CD14-positive monocyte (primary cell): ENCODE measurements around the gene KYNU. TPM values are rescaled to one million over a fixed set of nuclear protein-coding genes. Genes with fewer than 3 reads are reported as not detected.

Source experiments
- DNase-seq, 3 donors: peaks; one replicate each; pipeline ENCODE4 v3.0.0-alpha.2; 2011 to 2022
- H2AFZ ChIP-seq: 2 replicates; pipeline ENCODE4 v1.6.0; 2012; ENCODE audit warnings: mild to moderate bottlenecking, low read depth, low read length, inconsistent platforms; ENCODE audit not compliant: insufficient read depth, poor library complexity, severe bottlenecking
- H3K27ac ChIP-seq, 2 donors: 1 replicate in 1 of 2; 2 replicates in 1 of 2; pipeline ENCODE4 v1.5.1; 2012 to 2013; ENCODE audit warnings: low read length in 2 of 2, control low read depth in 1 of 2, inconsistent platforms in 1 of 2, low read depth in 1 of 2, mild to moderate bottlenecking in 1 of 2
- H3K27me3 ChIP-seq, 2 donors: one replicate each; pipeline versions ENCODE4 v1.6.0 to v1.6.1; 2011 to 2013; ENCODE audit warnings: low read length in 2 of 2; ENCODE audit not compliant: control insufficient read depth in 2 of 2, insufficient read depth in 2 of 2
- H3K36me3 ChIP-seq, 2 donors: replicated peaks in 1 of 2; 1 replicate in 1 of 2; 2 replicates in 1 of 2; pipeline versions ENCODE4 v1.5.1 to v1.6.1; 2012 to 2013; ENCODE audit warnings: low read length in 2 of 2, control low read depth in 1 of 2, inconsistent platforms in 1 of 2, mild to moderate bottlenecking in 1 of 2; ENCODE audit not compliant: insufficient read depth in 2 of 2, control insufficient read depth in 1 of 2
- H3K4me1 ChIP-seq, 2 donors: 1 replicate in 1 of 2; 2 replicates in 1 of 2; pipeline versions ENCODE4 v1.5.1 to v1.6.1; 2012 to 2013; ENCODE audit warnings: low read length in 2 of 2, control low read depth in 1 of 2, inconsistent platforms in 1 of 2, mild to moderate bottlenecking in 1 of 2, moderate library complexity in 1 of 2; ENCODE audit not compliant: insufficient read depth in 2 of 2, control insufficient read depth in 1 of 2
- H3K4me2 ChIP-seq: replicated peaks from 2 replicates; pipeline ENCODE3; 2012; ENCODE audit warnings: low read length, moderate library complexity, mild to moderate bottlenecking; ENCODE audit not compliant: poor library complexity, severe bottlenecking; ENCODE audit errors: extremely low read depth
- H3K4me3 ChIP-seq, 3 experiments: fragments of 200-600 bp in 1 of 3; sonication (generic) in 1 of 3; replicated peaks in 1 of 3; 1 replicate in 2 of 3; 2 replicates in 1 of 3; pipeline ENCODE4 v1.5.1; 2011 to 2013; ENCODE audit warnings: low read length in 3 of 3, mild to moderate bottlenecking in 3 of 3, control low read depth in 2 of 3, low read depth in 2 of 3, inconsistent platforms in 1 of 3, moderate library complexity in 1 of 3
- H3K79me2 ChIP-seq: 2 replicates; pipeline ENCODE4 v1.6.0; 2012; ENCODE audit warnings: mild to moderate bottlenecking, control low read depth, inconsistent platforms, low read length, moderate library complexity; ENCODE audit not compliant: insufficient read depth
- H3K9ac ChIP-seq: 2 replicates; pipeline ENCODE4 v1.6.0; 2017; ENCODE audit warnings: low read length, mild to moderate bottlenecking; ENCODE audit not compliant: insufficient read depth, poor library complexity, severe bottlenecking
- H3K9me3 ChIP-seq, 2 donors: replicated peaks in 1 of 2; 1 replicate in 1 of 2; 2 replicates in 1 of 2; pipeline versions ENCODE4 v1.5.1 to v1.6.1; 2012 to 2013; ENCODE audit warnings: low read length in 2 of 2, control low read depth in 1 of 2; ENCODE audit not compliant: control insufficient read depth in 1 of 2, insufficient read depth in 1 of 2
- H4K20me1 ChIP-seq: 2 replicates; pipeline ENCODE4 v1.6.0; 2012; ENCODE audit warnings: mild to moderate bottlenecking, low read length, control low read depth, moderate library complexity; ENCODE audit not compliant: insufficient read depth
- H3K27ac Mint-ChIP-seq, 7 donors: one replicate each; pipeline ENCODE4 v1.8.0; 2020; ENCODE audit warnings: mild to moderate bottlenecking in 7 of 7, mixed read lengths in 7 of 7, moderate library complexity in 6 of 7, inconsistent platforms in 2 of 7
- H3K27me3 Mint-ChIP-seq, 3 donors: one replicate each; pipeline ENCODE4 v1.8.0; 2021 to 2022; ENCODE audit warnings: low read depth in 3 of 3, mild to moderate bottlenecking in 3 of 3, mixed read lengths in 3 of 3, moderate library complexity in 3 of 3, inconsistent platforms in 1 of 3
- H3K36me3 Mint-ChIP-seq, 2 donors: one replicate each; pipeline ENCODE4 v1.8.0; 2020; ENCODE audit warnings: mixed read lengths in 2 of 2, inconsistent platforms in 1 of 2, mild to moderate bottlenecking in 1 of 2
- H3K4me1 Mint-ChIP-seq: one replicate; pipeline ENCODE4 v1.8.0; 2020; ENCODE audit warnings: mild to moderate bottlenecking, mixed read lengths
- H3K4me3 Mint-ChIP-seq, 2 donors: one replicate each; pipeline ENCODE4 v1.8.0; 2020; ENCODE audit warnings: mild to moderate bottlenecking in 2 of 2, mixed read lengths in 2 of 2, moderate library complexity in 1 of 2
- H3K9me3 Mint-ChIP-seq, 7 donors: one replicate each; pipeline ENCODE4 v1.8.0; 2020 to 2022; ENCODE audit warnings: mixed read lengths in 7 of 7, mild to moderate bottlenecking in 6 of 7, moderate library complexity in 6 of 7, inconsistent platforms in 2 of 7
- CTCF ChIP-seq: fragments of 200-600 bp; IDR thresholded peaks from one replicate; pipeline ENCODE4 v1.8.0; 2022; ENCODE audit warnings: antibody characterized with exemption, mild to moderate bottlenecking
- WGBS: methylation state at CpG from one replicate; pipeline ENCODE4 v1.1.5; 2013; ENCODE audit warnings: missing lambda C conversion rate; ENCODE audit not compliant: insufficient coverage; 5-methylcytosine and 5-hydroxymethylcytosine counted together
- intact Hi-C, 2 donors: fragments of 100-400 bp; cut with micrococcal nuclease; formaldehyde crosslinking; loops; one replicate each; pipeline versions ENCODE4 v1.15.0 to v1.15.1; 2023
- polyA plus RNA-seq, 3 donors: library from polyadenylated mRNA; depleted of rRNA in 1 of 3; unstranded in 2 of 3; stranded (reverse) in 1 of 3; fragments of 300-500 nt in 2 of 3; fragments of >200 nt in 1 of 3; fragmentation: Illumina TruSeq in 2 of 3; gene quantifications; 1 replicate in 2 of 3; 2 replicates in 1 of 3; pipeline ENCODE4 v1.2.3, GENCODE V29; 2012 to 2021

KYNU gene
- polyA plus RNA-seq, 3 donors, result 40.7 to 132 (median 131) TPM

- Mint-ChIP-seq H3K36me3 (no peaks in the 10 kb centered on the region), H3K4me1 (peaks cover 9% of the 10 kb centered on the region), H3K9me3 (peaks cover 3 to 15% (median 5%) of the 10 kb centered on the region in 7 donors), H3K27ac (no peak overlapping the region), H3K4me3 (no peak overlapping the region), H3K27me3 (no peaks in the 10 kb centered on the region)
- H3K9ac ChIP-seq, result no peak overlapping the region
- WGBS, result no CpG with 5 or more reads among the region's 1 CpG
- H3K9me3 ChIP-seq, result peaks cover 0 to 8% of the 10 kb centered on the region in 2 donors
- intact Hi-C loops, result no loop called here
- H4K20me1 ChIP-seq, result no peaks in the 10 kb centered on the region
- no peak overlapping the region for H3K4me2 ChIP-seq
- H2AFZ ChIP-seq, result no peak overlapping the region
- H3K27ac ChIP-seq, result no peak overlapping the region
- peaks cover 6 to 8% of the 10 kb centered on the region in 2 donors for H3K4me1 ChIP-seq
- H3K4me3 ChIP-seq, result no peak overlapping the region
- no peak for TF ChIP-seq CTCF
- H3K27me3 ChIP-seq, result no peaks in the 10 kb centered on the region
- no peaks in the 10 kb centered on the region for H3K36me3 ChIP-seq
- DNase-seq, result no peak
- H3K79me2 ChIP-seq, result no peaks in the 10 kb centered on the region
These were observed 186.2 kb downstream of the KYNU start for GRCh38 chr2:143063612-143064200.

GRCh38 chr2:143068094-143068493 lies 190.6 kb downstream of the KYNU start:
- peaks cover 24% of the 10 kb centered on the region for H3K4me1 Mint-ChIP-seq
- peaks cover 3 to 15% (median 5%) of the 10 kb centered on the region in 7 donors for H3K9me3 Mint-ChIP-seq
- peaks cover 0 to 8% of the 10 kb centered on the region in 2 donors for H3K9me3 ChIP-seq
- H3K27me3 Mint-ChIP-seq, result no peaks in the 10 kb centered on the region
- no peak for TF ChIP-seq CTCF
- H3K36me3 ChIP-seq, result no peaks in the 10 kb centered on the region
- peak overlapping the region in 1 of 2 donors; percentile 20 for H3K4me3 Mint-ChIP-seq
- H4K20me1 ChIP-seq, result no peaks in the 10 kb centered on the region
- peak overlapping the region in 1 of 2 donors; percentile 57 for H3K27ac ChIP-seq
- intact Hi-C loops, result no loop called here
- peaks cover 13 to 30% of the 10 kb centered on the region in 2 donors for H3K4me1 ChIP-seq
- peak overlapping the region; percentile 20 for H3K4me2 ChIP-seq
- H3K27me3 ChIP-seq, result no peaks in the 10 kb centered on the region
- H3K4me3 ChIP-seq, result peak overlapping the region in 1 of 3 experiments; percentile 15
- no CpG with 5 or more reads among the region's 3 CpGs for WGBS
- H3K79me2 ChIP-seq, result no peaks in the 10 kb centered on the region
- no peaks in the 10 kb centered on the region for H3K36me3 Mint-ChIP-seq
- H3K27ac Mint-ChIP-seq, result peak overlapping the region; percentile 67 to 91 (median 78)
- DNase-seq, result no peak
- no peak overlapping the region for H3K9ac ChIP-seq
- no peak overlapping the region for H2AFZ ChIP-seq
